Measurements from ENCODE around the gene RPS16. TPM values are rescaled to one million over a fixed set of nuclear protein-coding genes. Genes with fewer than 3 reads are reported as not detected.

Gene RPS16
- total and polyA plus RNA-seq, 9 of the 15 experiments (the other 6 are each of a cell fraction or from before 2014, with no cell fraction given) = 82.6 to 3,671 (median 2,204) TPM

- TF ChIP-seq ZNF165 (CRISPR knock-in tag; IDR thresholded peaks at IDR 0.05; ENCODE audit: borderline replicate concordance) = no peak
- 0 out of 2 replicates have a peak, but pooled peaks have one; percentile 52 for TF ChIP-seq RNF2 (IDR thresholded peaks at IDR 0.05)
- TF ChIP-seq ZNF511 (CRISPR knock-in tag; IDR thresholded peaks at IDR 0.05) = peak; percentile 71
- peak; percentile 86 for TF ChIP-seq E2F8 (IDR thresholded peaks at IDR 0.05; ENCODE audit: low read depth, partially characterized antibody)
- peak; percentile 67 for TF ChIP-seq NFIC (IDR thresholded peaks at IDR 0.05)
- no peak for TF ChIP-seq RAD51 (IDR thresholded peaks at IDR 0.05; ENCODE audit: borderline replicate concordance, low read depth)
- TF ChIP-seq L3MBTL2 (IDR thresholded peaks at IDR 0.05) = peak; percentile 72
- peak; percentile 73; the same call in 1 of the 2 replicates for TF ChIP-seq ATF6 (CRISPR knock-in tag; IDR thresholded peaks at IDR 0.05)
- TF ChIP-seq U2AF2 (optimal IDR thresholded peaks at IDR 0.05; ENCODE audit: low read depth, low read length) = no peak
- TF ChIP-seq ETV1 (tag; conservative IDR thresholded peaks at IDR 0.05; ENCODE audit: low read depth) = peak; percentile 89
- peak; percentile 99 for TF ChIP-seq ZBTB5 (IDR thresholded peaks at IDR 0.05)
- TF ChIP-seq FOXA3 (CRISPR knock-in tag; conservative IDR thresholded peaks at IDR 0.05 in 1 of 2, IDR thresholded peaks at IDR 0.05 in 1 of 2) = peak in 1 of 2 experiments; percentile 13; a peak in 1 of 4 replicates
- TF ChIP-seq JUND (IDR thresholded peaks at IDR 0.05; ENCODE audit: borderline replicate concordance, low read depth, low read length) = peak; percentile 61
- TF ChIP-seq JUND (tag; IDR thresholded peaks at IDR 0.05; ENCODE audit: borderline replicate concordance, low read depth, low read length) = no peak; the same call in 2 of the 3 replicates
- no peak for TF ChIP-seq ZBTB49 (CRISPR knock-in tag; IDR thresholded peaks at IDR 0.05; ENCODE audit: borderline replicate concordance)
- 0 out of 2 replicates have a peak, but pooled peaks have one; percentile 7 for TF ChIP-seq SMAD3 (CRISPR knock-in tag; conservative IDR thresholded peaks at IDR 0.05)
Measured at GRCh38 chr19:39435499-39436349, at the start of gene RPS16 (continued).

All from K562 (cell line).